SJCRH30 (cell line): ENCODE measurements around the gene CAPN7. TPM values are rescaled to one million over a fixed set of nuclear protein-coding genes. Genes with fewer than 3 reads are reported as not detected.
"Not testable (repeated sequence)": the region's sequence is repeated elsewhere in the genome, so short reads cannot be mapped to it uniquely, and the experiment has no call there.

Source experiments
- DNase-seq, 2 experiments: peaks; one replicate each; pipeline ENCODE4 v3.0.0-alpha.2; 2015 to 2020
- H3K27ac ChIP-seq: fragments of 250-450 bp; sonication (Bioruptor Pico); 2 replicates; pipeline ENCODE4 v1.5.1; 2020; ENCODE audit warnings: mild to moderate bottlenecking, moderate library complexity
- H3K27me3 ChIP-seq: fragments of 250-450 bp; sonication (Bioruptor Pico); 2 replicates; pipeline ENCODE4 v1.5.1; 2020; ENCODE audit warnings: mild to moderate bottlenecking, moderate library complexity
- H3K36me3 ChIP-seq: fragments of 250-450 bp; sonication (Bioruptor Pico); 2 replicates; pipeline ENCODE4 v1.5.1; 2020; ENCODE audit warnings: mild to moderate bottlenecking, moderate library complexity
- H3K4me1 ChIP-seq: fragments of 250-450 bp; sonication (Bioruptor Pico); 2 replicates; pipeline ENCODE4 v1.5.1; 2020; ENCODE audit warnings: mild to moderate bottlenecking, moderate library complexity
- H3K4me3 ChIP-seq: fragments of 250-450 bp; sonication (Bioruptor Pico); 2 replicates; pipeline ENCODE4 v1.5.1; 2020; ENCODE audit warnings: mild to moderate bottlenecking, moderate library complexity
- H3K9me3 ChIP-seq: fragments of 250-450 bp; sonication (Bioruptor Pico); replicated peaks from 2 replicates; pipeline ENCODE4 v1.5.1; 2020; ENCODE audit warnings: mild to moderate bottlenecking, moderate library complexity
- total RNA-seq: library from RNA; depleted of rRNA; stranded (reverse); fragments of >200 nt; shearing (Covaris generic); gene quantifications from 2 replicates; pipeline ENCODE4 v1.2.3, GENCODE V29; 2014; rRNA removed

CAPN7 gene
- total RNA-seq = 33.8 and 35.8 TPM in 2 replicates

DNA sequence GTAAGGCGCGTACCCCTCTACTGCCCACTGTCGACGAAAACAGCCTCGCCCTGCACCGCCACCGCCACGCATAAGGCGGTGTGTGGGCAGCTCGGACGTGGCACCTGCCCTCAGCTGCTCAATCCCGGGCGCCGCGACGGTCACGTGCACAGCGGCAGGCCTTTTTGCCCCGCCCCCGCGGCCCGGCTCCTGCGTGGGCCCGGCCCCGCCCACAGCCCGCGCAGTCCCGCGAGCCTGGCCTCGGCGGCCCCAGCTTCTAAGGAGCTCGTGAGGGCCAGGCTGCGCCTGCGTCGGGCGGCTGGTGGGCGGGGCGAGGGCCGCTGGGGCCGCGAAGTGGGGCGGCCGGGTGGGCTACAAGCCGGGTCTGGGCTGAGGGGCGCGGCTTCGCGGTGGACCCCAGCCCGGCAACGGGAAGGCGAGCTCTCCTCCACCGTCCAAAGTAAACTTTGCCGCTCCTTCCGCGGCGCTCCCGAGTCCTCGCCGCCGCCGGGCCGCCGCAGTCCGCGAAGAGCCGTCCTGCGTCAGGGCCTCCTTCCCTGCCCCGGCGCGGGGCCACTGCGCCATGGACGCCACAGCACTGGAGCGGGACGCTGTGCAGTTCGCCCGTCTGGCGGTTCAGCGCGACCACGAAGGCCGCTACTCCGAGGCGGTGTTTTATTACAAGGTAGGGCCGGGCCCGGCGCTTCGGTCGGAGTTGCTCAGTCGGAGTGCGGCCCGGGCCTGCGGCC lies at the start of gene CAPN7:
Gene CAPN7, plus strand, starts transcription at position 313 of the 728 bp plus-strand sequence. Its CDS starts 250 bp downstream, at position 563.
- no peaks in the 10 kb centered on the region for H3K27me3 ChIP-seq
- H3K9me3 ChIP-seq = no peaks in the 10 kb centered on the region

DNA sequence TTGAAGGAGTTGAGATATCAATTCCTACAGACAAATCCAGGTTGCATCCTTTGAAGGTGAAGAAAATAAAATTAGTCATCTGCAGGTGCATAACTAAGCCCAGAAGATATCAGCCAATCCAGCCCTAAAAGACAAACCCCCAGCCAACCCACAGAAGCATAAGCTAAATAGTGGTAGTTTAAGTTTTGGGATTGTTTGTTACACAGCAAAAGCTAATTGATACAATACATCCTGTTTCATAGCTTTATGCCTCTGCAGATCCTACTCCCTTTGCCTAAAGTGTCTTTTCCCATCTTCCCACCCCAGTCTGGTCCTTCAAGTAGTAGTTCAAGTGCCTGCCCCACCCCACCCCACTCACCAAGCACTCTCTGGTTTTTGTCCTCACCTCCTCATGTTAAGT lies 48.6 kb upstream of the CAPN7 start:
- Histone ChIP-seq H3K4me3 (no peak overlapping the region), H3K9me3 (0 out of 2 replicates have a peak, but pooled peaks cover 6% of the 10 kb centered on the region), H3K4me1 (peaks cover 15% of the 10 kb centered on the region), H3K36me3 (no peaks in the 10 kb centered on the region), H3K27ac (no peak overlapping the region), H3K27me3 (no peaks in the 10 kb centered on the region)
- no peak for DNase-seq

More for the DNA sequence above, at the start of gene CAPN7:
- Histone ChIP-seq H3K27ac (peak within 1 kb of the TSS; percentile 70), H3K4me3 (peak within 1 kb of the TSS; percentile 90), H3K36me3 (peaks cover 4% of the 10 kb centered on the region; the same call in 1 of the 2 replicates), H3K4me1 (0 out of 2 replicates have a peak, but pooled peaks cover 3% of the 10 kb centered on the region)
- peak; percentile 91 to 94 for DNase-seq

DNA sequence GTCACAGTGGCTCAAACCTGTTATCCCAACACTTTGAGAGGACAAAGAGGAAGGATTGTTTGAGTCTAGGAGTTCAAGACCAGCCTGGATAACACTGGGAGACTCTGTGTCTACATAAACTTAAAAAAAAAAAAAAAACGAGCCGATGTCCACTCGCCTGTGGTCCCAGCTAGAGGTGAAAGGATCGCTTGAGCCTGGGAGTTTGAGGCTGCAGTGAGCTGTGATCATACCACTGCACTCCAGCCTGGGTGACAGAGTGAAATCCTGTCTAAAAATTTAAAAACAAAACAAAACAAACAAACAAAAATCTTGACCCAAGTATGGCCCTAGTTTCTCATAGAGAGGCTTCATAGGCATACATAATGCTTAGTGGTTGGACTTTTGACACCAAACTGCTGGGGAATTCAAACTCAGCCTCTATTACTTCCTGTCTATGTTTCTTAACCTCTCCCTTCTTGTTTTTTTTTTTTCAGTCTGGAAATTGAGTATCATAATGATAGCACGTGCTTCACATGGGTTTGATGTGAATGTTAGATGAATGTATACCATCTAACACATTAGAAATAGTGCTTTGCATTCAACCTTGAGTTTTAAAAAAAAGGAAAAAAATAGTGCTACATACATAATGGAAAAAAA lies 46.4 kb upstream of the CAPN7 start:
- no peak for DNase-seq

DNA sequence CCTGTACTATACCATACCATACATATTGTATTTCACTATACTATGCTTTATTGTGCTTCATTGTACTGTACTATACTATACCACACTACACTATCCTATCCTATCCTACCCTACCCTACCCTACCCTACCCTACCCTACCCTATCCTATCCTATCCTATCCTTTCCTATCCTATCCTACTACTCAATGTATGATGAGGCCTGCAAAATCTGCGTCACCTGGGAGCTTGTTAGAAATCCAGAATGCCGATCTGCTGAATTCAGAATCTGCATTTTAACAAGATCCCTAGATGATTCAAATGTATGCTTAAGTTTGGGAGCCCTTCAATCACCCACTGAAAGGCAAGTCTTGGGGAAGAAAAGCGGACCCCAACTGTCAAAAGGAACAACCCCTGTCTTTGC lies 45.4 kb upstream of the CAPN7 start:
- H3K4me3 ChIP-seq = no peak overlapping the region
- DNase-seq = no peak
- H3K9me3 ChIP-seq = 0 out of 2 replicates have a peak, but pooled peaks cover 6% of the 10 kb centered on the region
- H3K36me3 ChIP-seq = no peaks in the 10 kb centered on the region
- no peak overlapping the region for H3K27ac ChIP-seq
- H3K4me1 ChIP-seq = no peaks in the 10 kb centered on the region
- no peaks in the 10 kb centered on the region for H3K27me3 ChIP-seq

More for the DNA sequence above, 46.4 kb upstream of the CAPN7 start:
- H3K27me3 ChIP-seq = no peaks in the 10 kb centered on the region
- H3K36me3 ChIP-seq = no peaks in the 10 kb centered on the region
- H3K4me1 ChIP-seq = peaks cover 3% of the 10 kb centered on the region
- no peak overlapping the region for H3K27ac ChIP-seq
- no peak overlapping the region for H3K4me3 ChIP-seq
- H3K9me3 ChIP-seq = 0 out of 2 replicates have a peak, but pooled peaks cover 6% of the 10 kb centered on the region

DNA sequence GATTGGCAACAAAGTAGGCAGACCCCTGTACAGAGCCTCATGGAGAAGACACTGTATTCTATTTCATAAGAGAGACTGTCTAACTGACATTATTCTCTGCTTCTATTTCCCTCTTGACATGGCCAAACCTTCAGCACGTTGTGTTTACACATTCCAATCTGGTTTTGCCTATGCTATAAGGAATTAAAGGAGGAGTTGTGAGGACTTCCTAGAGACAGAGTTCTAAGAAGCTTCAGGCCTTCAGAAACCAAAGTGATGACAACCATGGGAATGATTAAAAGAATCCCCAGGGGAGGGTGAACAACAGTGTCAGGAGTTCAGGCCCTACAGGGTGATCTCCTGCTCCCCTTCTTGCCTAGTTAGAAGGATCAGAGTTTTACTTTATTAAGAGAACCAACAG lies 44.9 kb upstream of the CAPN7 start:
- Histone ChIP-seq H3K27me3 (no peaks in the 10 kb centered on the region), H3K36me3 (no peaks in the 10 kb centered on the region), H3K4me1 (no peaks in the 10 kb centered on the region), H3K27ac (no peak overlapping the region), H3K4me3 (no peak overlapping the region), H3K9me3 (0 out of 2 replicates have a peak, but pooled peaks cover 6% of the 10 kb centered on the region)
- no peak for DNase-seq

DNA sequence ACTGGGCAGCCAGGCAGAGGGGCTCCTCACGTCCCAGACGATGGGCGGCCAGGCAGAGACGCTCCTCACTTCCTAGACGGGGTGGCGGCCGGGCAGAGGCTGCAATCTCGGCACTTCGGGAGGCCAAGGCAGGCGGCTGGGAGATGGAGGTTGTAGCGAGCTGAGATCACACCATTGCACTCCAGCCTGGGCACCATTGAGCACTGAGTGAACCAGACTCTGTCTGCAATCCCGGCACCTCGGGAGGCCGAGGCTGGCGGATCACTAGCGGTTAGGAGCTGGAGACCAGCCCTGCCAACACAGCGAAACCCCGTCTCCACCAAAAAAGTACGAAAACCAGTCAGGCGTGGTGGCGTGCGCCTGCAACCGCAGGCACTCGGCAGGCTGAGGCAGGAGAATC lies 42.4 kb upstream of the CAPN7 start:
- H3K27ac ChIP-seq, H3K27me3 ChIP-seq, H3K4me1 ChIP-seq: not testable (repeated sequence)

DNA sequence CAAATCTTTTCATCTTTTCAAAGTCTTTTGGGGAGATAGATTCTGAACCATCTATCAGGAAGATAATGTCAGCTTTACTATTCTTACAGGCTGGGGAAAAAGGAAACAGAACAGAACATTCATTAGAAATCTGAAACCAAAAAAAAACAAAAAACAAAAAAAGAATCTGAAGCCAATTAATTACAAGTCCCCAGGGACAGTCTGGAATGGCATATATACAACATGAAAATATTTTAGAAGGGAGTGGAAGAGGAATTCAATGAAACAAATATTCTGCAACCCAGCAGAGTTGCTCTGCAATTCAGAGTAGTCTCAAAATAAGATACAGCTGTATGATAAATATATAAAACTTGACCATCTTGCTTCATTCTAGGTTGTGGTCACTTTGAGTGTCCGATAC lies 41.7 kb upstream of the CAPN7 start:
- DNase-seq = no peak
- Histone ChIP-seq H3K4me1 (no peaks in the 10 kb centered on the region), H3K36me3 (no peaks in the 10 kb centered on the region), H3K27ac (no peak overlapping the region), H3K4me3 (no peak overlapping the region), H3K27me3 (no peaks in the 10 kb centered on the region), H3K9me3 (no peaks in the 10 kb centered on the region)

More for the DNA sequence above, 42.4 kb upstream of the CAPN7 start:
- not testable (repeated sequence) for H3K9me3 ChIP-seq, DNase-seq, H3K36me3 ChIP-seq, H3K4me3 ChIP-seq

DNA sequence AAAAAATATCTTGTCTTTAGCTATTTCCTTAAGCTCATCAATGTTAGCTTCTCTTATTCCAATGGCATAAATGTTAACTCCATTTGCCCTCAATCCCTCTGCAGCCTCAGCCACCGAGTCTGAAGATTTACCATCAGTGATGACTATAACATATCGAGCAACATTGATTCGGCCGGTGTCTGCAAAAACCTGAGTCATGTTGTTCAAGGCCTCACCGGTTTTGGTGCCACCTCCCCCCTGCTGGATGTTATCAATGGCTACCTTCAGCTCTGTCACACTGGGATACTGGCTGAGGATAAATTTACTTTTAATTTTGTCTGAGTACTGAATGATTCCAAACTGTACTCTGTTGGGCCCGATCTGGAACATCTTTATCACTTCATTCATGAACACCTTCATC lies 41.0 kb upstream of the CAPN7 start:
- no peak overlapping the region for H3K27ac ChIP-seq
- DNase-seq = no peak
- no peak overlapping the region for H3K4me3 ChIP-seq
- H3K4me1 ChIP-seq = no peaks in the 10 kb centered on the region
- no peaks in the 10 kb centered on the region for H3K9me3 ChIP-seq
- H3K27me3 ChIP-seq = no peaks in the 10 kb centered on the region
- no peaks in the 10 kb centered on the region for H3K36me3 ChIP-seq

DNA sequence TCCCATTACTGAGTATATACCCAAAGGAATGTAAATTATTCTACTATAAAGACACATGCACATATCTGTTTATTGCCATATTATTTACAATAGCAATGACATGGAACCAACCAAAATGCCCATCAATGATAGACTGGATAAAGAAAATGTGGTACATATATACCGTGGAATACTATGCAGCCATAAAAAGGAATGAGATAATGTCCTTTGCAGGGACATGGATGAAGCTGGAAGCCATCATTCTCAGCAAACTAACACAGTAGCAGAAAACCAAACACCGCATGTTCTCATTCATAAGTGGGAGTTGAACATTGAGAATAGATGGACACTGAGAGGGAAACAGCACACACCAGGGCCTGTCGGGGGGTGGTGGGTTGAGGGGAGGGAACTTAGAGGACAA lies 39.7 kb upstream of the CAPN7 start:
- not testable (repeated sequence) for H3K9me3 ChIP-seq, H3K27ac ChIP-seq, DNase-seq, H3K27me3 ChIP-seq, H3K36me3 ChIP-seq, H3K4me1 ChIP-seq, H3K4me3 ChIP-seq

GRCh38 chr3:15171096-15171495 lies 35.0 kb upstream of the CAPN7 start:
- no peak overlapping the region for H3K4me3 ChIP-seq
- no peaks in the 10 kb centered on the region for H3K4me1 ChIP-seq
- H3K9me3 ChIP-seq = no peaks in the 10 kb centered on the region
- H3K36me3 ChIP-seq = no peaks in the 10 kb centered on the region
- DNase-seq = no peak
- no peaks in the 10 kb centered on the region for H3K27me3 ChIP-seq
- H3K27ac ChIP-seq = no peak overlapping the region

DNA sequence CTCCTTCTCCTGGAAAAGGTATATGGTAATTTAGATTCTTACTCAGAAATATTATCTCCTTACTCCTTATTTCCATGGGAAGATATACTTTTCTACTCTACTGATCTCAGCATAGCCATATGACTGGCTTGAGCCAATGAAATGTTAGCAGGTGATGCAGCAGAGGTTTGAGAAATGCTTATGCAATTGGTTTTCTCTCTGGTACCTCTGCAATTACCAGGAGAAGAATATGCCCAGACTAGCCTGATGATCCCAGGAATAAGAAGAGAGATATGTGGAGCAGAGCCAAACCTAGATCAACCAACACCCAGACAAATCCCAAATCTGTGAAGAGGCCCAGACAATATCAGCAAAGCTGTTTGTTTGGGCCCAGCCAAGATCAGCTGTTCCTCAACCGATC lies 33.2 kb upstream of the CAPN7 start:
- H3K4me1 ChIP-seq = no peaks in the 10 kb centered on the region
- DNase-seq = no peak
- H3K27ac ChIP-seq = no peak overlapping the region
- no peaks in the 10 kb centered on the region for H3K9me3 ChIP-seq
- no peaks in the 10 kb centered on the region for H3K27me3 ChIP-seq
- no peaks in the 10 kb centered on the region for H3K36me3 ChIP-seq
- H3K4me3 ChIP-seq = no peak overlapping the region

DNA sequence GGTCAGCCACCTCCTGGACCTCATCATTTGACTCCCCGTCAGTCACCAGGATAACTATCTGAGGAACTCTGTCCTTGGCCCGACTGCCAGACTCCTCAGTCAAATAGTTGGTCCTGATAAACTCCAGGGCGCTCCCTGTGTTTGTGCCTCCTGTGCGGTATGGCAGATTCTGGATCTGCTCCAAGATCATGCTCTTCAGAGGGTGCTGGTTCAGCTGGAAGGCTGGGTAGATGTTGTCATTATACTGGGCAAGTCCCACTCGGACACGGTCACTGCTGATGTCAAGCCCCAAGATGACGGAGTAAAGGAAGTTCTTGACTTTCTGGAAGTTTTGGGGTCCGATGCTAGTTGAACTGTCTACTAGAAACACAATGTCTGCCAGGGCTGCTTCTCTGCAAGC lies 31.1 kb upstream of the CAPN7 start:
- Histone ChIP-seq H3K36me3 (no peaks in the 10 kb centered on the region), H3K27me3 (no peaks in the 10 kb centered on the region), H3K4me1 (no peaks in the 10 kb centered on the region), H3K27ac (no peak overlapping the region), H3K9me3 (no peaks in the 10 kb centered on the region), H3K4me3 (no peak overlapping the region)
- no peak for DNase-seq

DNA sequence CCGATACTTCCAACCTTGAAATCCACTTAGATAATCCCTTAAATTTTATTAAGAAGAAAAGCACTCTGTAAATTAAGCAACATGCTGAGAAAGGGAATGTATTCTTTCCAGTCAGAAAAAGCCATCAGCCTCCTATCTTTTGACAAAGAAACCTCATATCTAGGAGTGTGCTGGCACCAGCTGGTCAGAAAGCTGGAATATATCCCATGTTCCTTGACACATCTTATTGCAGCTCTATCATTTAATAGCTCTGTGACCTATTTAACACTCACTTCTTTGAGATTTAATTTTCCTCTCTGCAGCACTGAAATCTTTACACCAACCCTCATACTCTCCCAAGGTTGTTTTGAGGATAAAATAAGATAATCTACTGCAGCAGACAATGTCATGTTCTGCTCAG lies 30.4 kb upstream of the CAPN7 start:
- H3K27ac ChIP-seq = no peak overlapping the region
- H3K9me3 ChIP-seq = no peaks in the 10 kb centered on the region
- DNase-seq = no peak
- no peaks in the 10 kb centered on the region for H3K4me1 ChIP-seq
- H3K36me3 ChIP-seq = no peaks in the 10 kb centered on the region
- no peak overlapping the region for H3K4me3 ChIP-seq
- no peaks in the 10 kb centered on the region for H3K27me3 ChIP-seq

DNA sequence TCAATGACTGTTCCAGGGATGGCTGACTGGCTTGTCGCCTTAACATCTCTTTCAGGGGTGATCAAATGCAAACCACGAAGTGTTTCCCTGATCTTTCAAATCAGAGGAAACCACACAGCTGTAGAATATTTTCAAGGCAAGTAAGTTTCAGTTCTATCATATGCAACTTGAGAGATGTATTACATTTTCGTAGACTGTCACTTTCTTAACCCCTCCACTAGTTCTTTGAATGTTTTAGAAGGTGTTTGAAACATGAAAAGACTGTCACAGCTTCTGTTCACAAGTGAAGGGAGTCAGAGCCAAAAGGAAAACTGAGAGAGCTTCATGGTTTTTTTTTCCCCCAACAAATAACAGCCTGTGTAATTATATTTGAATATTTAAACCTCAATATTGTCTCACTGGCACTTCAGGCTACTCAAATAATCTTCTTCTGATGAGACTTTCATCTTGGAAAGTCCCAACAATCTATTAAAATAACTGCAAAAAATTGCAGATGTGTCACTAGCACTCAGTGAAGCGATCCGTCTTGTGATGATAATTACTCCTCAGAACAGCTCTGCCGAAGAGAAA lies 25.9 kb upstream of the CAPN7 start:
- H3K36me3 ChIP-seq = no peaks in the 10 kb centered on the region
- no peak overlapping the region for H3K4me3 ChIP-seq
- H3K9me3 ChIP-seq = no peaks in the 10 kb centered on the region
- H3K4me1 ChIP-seq = no peaks in the 10 kb centered on the region
- no peak overlapping the region for H3K27ac ChIP-seq
- DNase-seq = no peak
- no peaks in the 10 kb centered on the region for H3K27me3 ChIP-seq

- no peaks in the 10 kb centered on the region for H3K36me3 ChIP-seq
- DNase-seq = no peak
- H3K4me1 ChIP-seq = no peaks in the 10 kb centered on the region
- no peaks in the 10 kb centered on the region for H3K9me3 ChIP-seq
- H3K4me3 ChIP-seq = no peak overlapping the region
- H3K27me3 ChIP-seq = no peaks in the 10 kb centered on the region
- no peak overlapping the region for H3K27ac ChIP-seq
Measured at GRCh38 chr3:15181511-15181910, 24.5 kb upstream of the CAPN7 start.
